ENCODE data around the gene LYZL4.

LYZL4 gene

GRCh38 chr3:42371776-42372175, 38.6 kb downstream of the LYZL4 start:
- no peak for DNase-seq (ENCODE audit: low read depth)

- DNase-seq (ENCODE audit: low read depth): no peak
Measured at GRCh38 chr3:42369832-42370231, 40.6 kb downstream of the LYZL4 start.

- DNase-seq (ENCODE audit: low read depth): no peak
Measured at GRCh38 chr3:42369304-42369703, 41.1 kb downstream of the LYZL4 start.

- DNase-seq (ENCODE audit: low read depth): no peak
Measured at GRCh38 chr3:42368861-42369260, 41.5 kb downstream of the LYZL4 start.

GRCh38 chr3:42367903-42368302, 42.5 kb downstream of the LYZL4 start:
- no peak for DNase-seq (ENCODE audit: low read depth)

GRCh38 chr3:42366550-42366949, 43.9 kb downstream of the LYZL4 start:
- no peak for DNase-seq (ENCODE audit: low read depth)

GRCh38 chr3:42357335-42357734, 53.1 kb downstream of the LYZL4 start:
- no peak for DNase-seq (ENCODE audit: low read depth)

- DNase-seq (ENCODE audit: low read depth): no peak
Measured at GRCh38 chr3:42355612-42356011, 54.8 kb downstream of the LYZL4 start.

GRCh38 chr3:42353631-42354030, 56.8 kb downstream of the LYZL4 start:
- no peak for DNase-seq (ENCODE audit: low read depth)

- DNase-seq (ENCODE audit: low read depth): peak; percentile 2
Measured at GRCh38 chr3:42351207-42351606, 59.2 kb downstream of the LYZL4 start.

GRCh38 chr3:42349765-42350594, 60.4 kb downstream of the LYZL4 start:
- no peak for DNase-seq (ENCODE audit: low read depth)

GRCh38 chr3:42347928-42348327, 62.5 kb downstream of the LYZL4 start:
- no peak for DNase-seq (ENCODE audit: low read depth)

Data from HS-5 (cell line).